Astrocyte of the hippocampus (primary cell): ENCODE results near the gene CLIP2.
"Not testable (repeated sequence)": the region's sequence is repeated elsewhere in the genome, so short reads cannot be mapped to it uniquely, and the experiment has no call there.

Source experiments
- DNase-seq: peaks from one replicate; pipeline ENCODE4 v3.0.0; 2011; ENCODE audit warnings: low read depth, low spot score

The CLIP2 gene

DNA sequence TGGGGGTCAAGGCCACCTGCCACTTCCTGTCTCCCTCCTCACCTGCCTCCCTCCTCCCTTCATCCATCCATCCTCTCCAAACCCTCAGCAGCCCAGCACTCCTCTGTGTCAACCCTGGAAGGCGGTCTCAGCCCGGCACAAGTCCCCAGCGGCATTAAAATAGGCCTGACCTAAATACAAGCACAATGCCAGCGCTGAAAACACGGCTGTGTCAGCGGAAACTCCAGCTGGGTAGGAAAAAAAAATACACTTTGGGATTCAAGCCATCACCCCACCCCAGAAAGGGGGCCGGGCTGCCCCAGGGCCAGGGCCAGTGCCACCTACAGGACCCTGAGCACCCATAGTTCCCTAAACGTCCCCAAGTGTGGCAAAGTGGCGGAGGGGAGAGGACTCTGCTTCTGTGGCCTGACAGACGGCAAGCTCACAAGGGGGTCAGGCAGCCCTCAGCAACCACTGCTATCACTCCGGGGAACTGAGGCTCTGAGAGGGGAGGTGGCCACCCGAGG is 141.8 kb downstream of the CLIP2 start:
- DNase-seq: peak; percentile 41

GRCh38 chr7:74437291-74437571 is 148.0 kb downstream of the CLIP2 start:
- DNase-seq: not testable (repeated sequence)

- DNase-seq: no peak
Observed at GRCh38 chr7:74438327-74438726, 149.1 kb downstream of the CLIP2 start.

GRCh38 chr7:74439541-74439940 is 150.3 kb downstream of the CLIP2 start:
- no peak for DNase-seq

- not testable (repeated sequence) for DNase-seq
Observed at GRCh38 chr7:74440143-74440542, 150.9 kb downstream of the CLIP2 start.

DNA sequence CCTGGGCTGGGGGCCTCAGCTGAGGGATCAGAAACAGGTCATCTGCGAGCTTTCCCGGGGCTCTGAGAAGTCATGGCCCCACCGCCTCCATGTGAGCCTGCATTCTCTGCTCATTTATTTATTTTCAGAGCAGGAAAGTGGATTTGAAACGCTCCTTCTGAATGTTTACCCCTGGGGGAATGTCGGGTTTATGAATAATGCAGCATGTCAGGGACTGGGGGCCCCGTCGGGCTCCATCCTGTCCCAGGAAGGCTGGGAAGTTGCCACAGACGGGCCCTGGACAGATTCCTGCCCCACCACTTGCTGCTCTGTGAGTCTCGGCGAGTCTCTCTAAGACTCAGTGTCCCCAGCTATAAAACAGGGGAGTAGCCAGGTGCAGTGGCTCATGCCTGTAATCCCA is 152.6 kb downstream of the CLIP2 start:
- DNase-seq: no peak

DNA sequence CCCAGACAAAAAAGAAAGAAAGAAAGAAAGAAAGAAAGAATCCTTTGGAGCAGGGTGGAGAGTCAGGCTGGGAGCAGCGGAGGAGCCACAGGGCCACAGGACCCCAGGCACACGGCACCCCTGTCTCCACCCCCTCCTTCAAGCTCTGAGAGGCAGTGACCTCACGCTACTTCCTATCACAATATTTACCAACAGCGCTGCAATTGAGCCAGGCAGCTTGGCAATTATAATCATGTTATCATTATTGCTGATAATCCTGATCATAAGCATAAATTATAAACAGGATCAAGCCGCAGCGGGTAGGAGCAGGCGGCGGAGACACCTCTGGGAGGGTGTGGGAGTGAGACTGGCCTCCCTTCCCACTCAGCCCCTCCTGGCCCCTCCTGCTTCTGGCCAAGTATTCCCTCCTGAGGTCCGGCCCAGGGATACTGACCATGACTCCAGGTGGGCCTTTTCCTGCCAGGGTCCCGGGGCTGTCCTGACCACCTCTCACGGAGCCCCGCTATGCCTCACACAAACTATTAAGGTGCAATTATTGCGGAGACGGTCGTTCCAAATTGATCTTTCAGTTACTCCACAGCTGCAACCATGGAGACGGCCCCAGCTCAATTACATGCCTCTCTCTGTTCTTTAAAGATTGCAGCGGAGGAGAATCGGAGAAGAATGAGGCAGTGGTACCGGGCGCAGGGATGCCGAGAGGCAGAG is 154.5 kb downstream of the CLIP2 start:
- no peak for DNase-seq

- no peak for DNase-seq
Observed at GRCh38 chr7:74449144-74449543, 159.9 kb downstream of the CLIP2 start.

GRCh38 chr7:74449809-74450397 is 160.7 kb downstream of the CLIP2 start:
- DNase-seq: peak; percentile 64

DNA sequence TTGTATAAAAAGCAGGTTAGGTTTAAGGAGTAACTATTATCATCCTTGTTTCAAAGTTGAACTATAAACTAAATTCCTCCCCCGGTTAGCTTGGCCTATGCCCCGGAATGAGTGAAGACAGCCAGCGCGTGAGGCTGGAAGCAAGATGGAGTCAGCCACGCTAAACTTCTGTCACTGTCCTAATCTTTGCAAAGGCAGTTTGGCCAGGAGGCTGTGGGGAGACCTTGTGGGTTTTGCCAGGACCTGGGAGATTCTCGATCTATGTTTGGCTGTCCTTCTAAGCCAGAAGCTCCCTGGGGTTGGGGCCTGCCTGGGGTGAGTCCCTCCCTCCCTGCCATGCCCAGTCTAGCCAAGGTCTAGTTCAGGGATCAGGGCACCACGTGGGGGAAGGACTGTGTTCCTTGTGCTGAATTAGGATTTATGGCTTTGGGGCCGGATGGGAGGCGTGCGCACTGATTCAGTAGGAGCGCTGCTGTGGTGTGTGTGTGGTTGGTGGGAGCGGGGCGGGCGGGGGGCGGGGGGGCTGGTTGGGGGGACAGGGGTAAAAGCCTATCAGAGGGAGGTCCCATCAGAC is 163.6 kb downstream of the CLIP2 start:
- no peak for DNase-seq

GRCh38 chr7:74453322-74454011 is 164.3 kb downstream of the CLIP2 start, which contains the start of gene GTF2IRD1:
TSS of gene GTF2IRD1 (plus strand) at chr7:74453906. CDS start at chr7:74508081, 54,175 bp downstream.
- DNase-seq: peak; percentile 82

GRCh38 chr7:74454021-74454924 is 165.1 kb downstream of the CLIP2 start:
- peak; percentile 64 for DNase-seq

GRCh38 chr7:74454925-74455288 is 165.7 kb downstream of the CLIP2 start:
- no peak for DNase-seq

- no peak for DNase-seq
Observed at GRCh38 chr7:74455291-74455804, 166.1 kb downstream of the CLIP2 start.
